Mammary epithelial cell (primary cell): ENCODE results near the gene OR10K2.

Experiments used
- CTCF ChIP-seq, 2 donors: IDR thresholded peaks in 1 of 2; conservative IDR thresholded peaks in 1 of 2; 2 replicates each; pipeline ENCODE4 v1.5.1; 2011 to 2012; ENCODE audit warnings: inconsistent platforms in 2 of 2, low read length in 2 of 2, mild to moderate bottlenecking in 2 of 2, control low read depth in 1 of 2, low read depth in 1 of 2; ENCODE audit not compliant: insufficient read depth in 1 of 2; ENCODE audit errors: extremely low read depth in 1 of 2
- EZH2 ChIP-seq: IDR thresholded peaks from 2 replicates; pipeline ENCODE4 v1.6.1; 2012; ENCODE audit warnings: low read length, inconsistent platforms, borderline replicate concordance

GRCh38 chr1:158390331-158390730, 35.7 kb downstream of the OR10K2 start:
- TF ChIP-seq CTCF (conservative IDR thresholded peaks at IDR 0.05 in 1 of 2, IDR thresholded peaks at IDR 0.05 in 1 of 2; ENCODE audit: extremely low read depth in 1 of 2, insufficient read depth in 1 of 2, low read depth in 1 of 2, low read length in 2 of 2) (no peak), EZH2 (no peak)
